ENCODE data around the gene RASL10B.
A peak's percentile ranks its signal among the peaks of the same experiment; 100 is the strongest.

RASL10B gene

DNA sequence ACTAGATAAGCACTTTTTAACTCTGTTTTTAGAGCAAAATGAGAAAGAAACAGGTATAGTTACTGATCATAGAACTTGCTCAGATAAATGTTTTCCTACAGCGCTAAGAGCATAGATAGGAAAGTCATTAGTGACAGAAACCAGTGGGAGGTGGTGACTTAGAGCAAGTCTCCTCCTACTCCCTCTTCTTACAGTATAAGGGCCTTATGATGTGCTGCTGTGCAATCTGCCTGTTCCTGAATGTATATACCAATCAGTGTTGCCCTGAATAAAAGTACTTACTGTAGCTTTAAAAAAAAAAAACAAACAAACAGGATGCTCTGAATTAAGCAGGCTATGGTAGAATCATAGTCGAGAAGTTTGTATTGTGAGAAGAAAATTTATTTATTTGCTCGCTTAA is 23.3 kb upstream of the RASL10B start:
- Histone ChIP-seq H3K27ac (ENCODE audit: low read depth, low read length) (peak overlapping the region; percentile 65), H3K9me3 (ENCODE audit: insufficient read depth, low read length) (no peaks in the 10 kb centered on the region), H3K27me3 (ENCODE audit: low read length) (no peaks in the 10 kb centered on the region), H4K20me1 (ENCODE audit: low read depth, low read length) (no peaks in the 10 kb centered on the region), H3K79me2 (ENCODE audit: insufficient read depth, low read length) (no peaks in the 10 kb centered on the region), H3F3A (ENCODE audit: insufficient read depth) (no peaks in the 10 kb centered on the region; the same call in 1 of the 2 replicates), H3K9me2 (replicated peaks; ENCODE audit: insufficient read depth, low read length) (no peaks in the 10 kb centered on the region), H3K36me3 (ENCODE audit: low read length) (0 out of 2 replicates have a peak, but pooled peaks cover 3% of the 10 kb centered on the region), H3K9ac (ENCODE audit: low read length) (no peak overlapping the region), H3K4me2 (ENCODE audit: low read depth, low read length, poor library complexity, severe bottlenecking) (peak overlapping the region; percentile 55), H2AFZ (ENCODE audit: low read depth, low read length, severe bottlenecking) (no peak overlapping the region), H3K4me3 (ENCODE audit: insufficient read depth, low read length, poor library complexity, severe bottlenecking) (no peak overlapping the region)
- no peak for TF ChIP-seq EZH2phosphoT487 (conservative IDR thresholded peaks at IDR 0.05; ENCODE audit: low read length)
- TF ChIP-seq, protein P1, sequence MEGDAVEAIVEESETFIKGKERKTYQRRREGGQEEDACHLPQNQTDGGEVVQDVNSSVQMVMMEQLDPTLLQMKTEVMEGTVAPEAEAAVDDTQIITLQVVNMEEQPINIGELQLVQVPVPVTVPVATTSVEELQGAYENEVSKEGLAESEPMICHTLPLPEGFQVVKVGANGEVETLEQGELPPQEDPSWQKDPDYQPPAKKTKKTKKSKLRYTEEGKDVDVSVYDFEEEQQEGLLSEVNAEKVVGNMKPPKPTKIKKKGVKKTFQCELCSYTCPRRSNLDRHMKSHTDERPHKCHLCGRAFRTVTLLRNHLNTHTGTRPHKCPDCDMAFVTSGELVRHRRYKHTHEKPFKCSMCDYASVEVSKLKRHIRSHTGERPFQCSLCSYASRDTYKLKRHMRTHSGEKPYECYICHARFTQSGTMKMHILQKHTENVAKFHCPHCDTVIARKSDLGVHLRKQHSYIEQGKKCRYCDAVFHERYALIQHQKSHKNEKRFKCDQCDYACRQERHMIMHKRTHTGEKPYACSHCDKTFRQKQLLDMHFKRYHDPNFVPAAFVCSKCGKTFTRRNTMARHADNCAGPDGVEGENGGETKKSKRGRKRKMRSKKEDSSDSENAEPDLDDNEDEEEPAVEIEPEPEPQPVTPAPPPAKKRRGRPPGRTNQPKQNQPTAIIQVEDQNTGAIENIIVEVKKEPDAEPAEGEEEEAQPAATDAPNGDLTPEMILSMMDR (IDR thresholded peaks at IDR 0.05; ENCODE audit: insufficient read depth, low read length, poor library complexity, severe bottlenecking), result no peak

DNA sequence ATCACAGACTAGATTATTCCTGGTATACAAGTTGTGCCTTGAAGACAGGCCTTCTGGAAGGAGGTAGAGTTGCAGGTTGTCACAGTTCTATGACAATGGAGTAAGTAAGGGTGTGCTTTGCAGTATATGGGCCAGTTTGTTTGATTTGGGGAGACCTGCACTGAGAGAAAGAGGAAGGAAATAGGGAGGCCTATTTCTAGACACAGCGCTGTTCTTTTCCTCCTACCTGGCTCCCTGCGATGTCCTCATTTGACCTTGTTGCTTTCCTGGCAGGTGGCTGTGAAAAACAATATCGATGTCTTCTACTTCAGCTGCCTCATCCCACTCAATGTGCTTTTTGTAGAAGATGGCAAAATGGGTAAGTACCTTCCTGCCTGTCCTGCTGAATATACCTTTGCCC is 22.5 kb upstream of the RASL10B start:
- Histone ChIP-seq H3F3A (ENCODE audit: insufficient read depth) (no peaks in the 10 kb centered on the region; the same call in 1 of the 2 replicates), H3K9me3 (ENCODE audit: insufficient read depth, low read length) (no peaks in the 10 kb centered on the region), H3K9me2 (replicated peaks; ENCODE audit: insufficient read depth, low read length) (no peaks in the 10 kb centered on the region), H3K36me3 (ENCODE audit: low read length) (0 out of 2 replicates have a peak, but pooled peaks cover 3% of the 10 kb centered on the region), H3K9ac (ENCODE audit: low read length) (0 out of 2 replicates have a peak overlapping the region, but pooled peaks have one; percentile 20), H3K27ac (ENCODE audit: low read depth, low read length) (peak overlapping the region; percentile 65), H3K4me3 (ENCODE audit: insufficient read depth, low read length, poor library complexity, severe bottlenecking) (no peak overlapping the region), H3K4me2 (ENCODE audit: low read depth, low read length, poor library complexity, severe bottlenecking) (peak overlapping the region; percentile 55), H2AFZ (ENCODE audit: low read depth, low read length, severe bottlenecking) (no peak overlapping the region), H4K20me1 (ENCODE audit: low read depth, low read length) (no peaks in the 10 kb centered on the region), H3K79me2 (ENCODE audit: insufficient read depth, low read length) (no peaks in the 10 kb centered on the region), H3K27me3 (ENCODE audit: low read length) (no peaks in the 10 kb centered on the region)
- no peak for TF ChIP-seq EZH2phosphoT487 (conservative IDR thresholded peaks at IDR 0.05; ENCODE audit: low read length)
- TF ChIP-seq, protein P1 (IDR thresholded peaks at IDR 0.05; ENCODE audit: insufficient read depth, low read length, poor library complexity, severe bottlenecking), result no peak

DNA sequence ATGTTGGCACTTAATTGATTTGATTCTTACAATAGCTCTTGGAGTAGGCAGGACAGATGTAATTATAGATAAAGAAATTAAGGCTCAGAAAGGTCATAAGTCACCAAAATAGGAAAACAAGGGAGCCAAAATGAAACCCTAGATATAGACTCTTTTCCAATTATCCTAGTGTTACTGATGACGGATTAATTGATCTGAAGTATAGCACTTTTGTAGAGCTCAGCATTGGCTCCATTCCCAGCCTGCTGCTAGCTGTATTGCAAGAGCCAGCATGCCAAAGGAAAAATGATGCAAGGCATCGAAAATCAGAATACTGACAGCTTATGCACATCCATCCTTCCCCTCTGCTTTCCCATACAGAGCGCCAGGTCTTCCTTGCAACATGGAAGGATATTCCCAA is 21.6 kb upstream of the RASL10B start:
- Histone ChIP-seq H3K4me3 (ENCODE audit: insufficient read depth, low read length, poor library complexity, severe bottlenecking) (no peak overlapping the region), H4K20me1 (ENCODE audit: low read depth, low read length) (no peaks in the 10 kb centered on the region), H3K9me2 (replicated peaks; ENCODE audit: insufficient read depth, low read length) (no peaks in the 10 kb centered on the region), H3K27ac (ENCODE audit: low read depth, low read length) (no peak overlapping the region), H3K9me3 (ENCODE audit: insufficient read depth, low read length) (no peaks in the 10 kb centered on the region), H3K9ac (ENCODE audit: low read length) (no peak overlapping the region), H2AFZ (ENCODE audit: low read depth, low read length, severe bottlenecking) (no peak overlapping the region), H3K79me2 (ENCODE audit: insufficient read depth, low read length) (no peaks in the 10 kb centered on the region), H3F3A (ENCODE audit: insufficient read depth) (no peaks in the 10 kb centered on the region; the same call in 1 of the 2 replicates), H3K4me2 (ENCODE audit: low read depth, low read length, poor library complexity, severe bottlenecking) (no peak overlapping the region), H3K36me3 (ENCODE audit: low read length) (0 out of 2 replicates have a peak, but pooled peaks cover 3% of the 10 kb centered on the region), H3K27me3 (ENCODE audit: low read length) (no peaks in the 10 kb centered on the region)
- TF ChIP-seq, protein P1 (IDR thresholded peaks at IDR 0.05; ENCODE audit: insufficient read depth, low read length, poor library complexity, severe bottlenecking), result no peak
- no peak for TF ChIP-seq EZH2phosphoT487 (conservative IDR thresholded peaks at IDR 0.05; ENCODE audit: low read length)

Data from SU-DHL-6 (cell line).